MG63 (cell line): ENCODE data around the gene SPAG16. TPM values are rescaled to one million over a fixed set of nuclear protein-coding genes. Genes with fewer than 3 reads are reported as not detected.
A peak's percentile ranks its signal among the peaks of the same experiment; 100 is the strongest.

Source experiments
- DNase-seq: peaks from one replicate; pipeline ENCODE4 v3.0.0-alpha.2; 2020
- H3K27me3 ChIP-seq: fragments of 250-450 bp; sonication (Bioruptor Pico); 2 replicates; pipeline ENCODE4 v1.5.1; 2020; ENCODE audit warnings: mild to moderate bottlenecking, moderate library complexity
- H3K36me3 ChIP-seq: fragments of 250-450 bp; sonication (Bioruptor Pico); 2 replicates; pipeline ENCODE4 v1.5.1; 2020; ENCODE audit warnings: mild to moderate bottlenecking, moderate library complexity
- H3K4me3 ChIP-seq: fragments of 250-450 bp; sonication (Bioruptor Pico); 2 replicates; pipeline ENCODE4 v1.5.1; 2020; ENCODE audit warnings: mild to moderate bottlenecking, moderate library complexity
- H3K9me3 ChIP-seq: fragments of 250-450 bp; sonication (Bioruptor Pico); 2 replicates; pipeline ENCODE4 v1.5.1; 2020; ENCODE audit warnings: mild to moderate bottlenecking, moderate library complexity
- total RNA-seq: library from RNA; depleted of rRNA; stranded (reverse); fragments of >200 nt; shearing (Covaris generic); gene quantifications from 2 replicates; pipeline ENCODE4 v1.2.3, GENCODE V29; 2014; ENCODE audit warnings: low replicate concordance

Gene SPAG16
- total RNA-seq, 1 experiment from 2014 or later, result 33.7 TPM

GRCh38 chr2:214203744-214204289 lies 919.6 kb downstream of the SPAG16 start:
- H3K36me3 ChIP-seq, result no peaks in the 10 kb centered on the region
- peak; percentile 59 for DNase-seq

GRCh38 chr2:214215107-214215506 lies 930.8 kb downstream of the SPAG16 start:
- Histone ChIP-seq H3K27me3 (no peaks in the 10 kb centered on the region), H3K9me3 (no peaks in the 10 kb centered on the region), H3K4me3 (no peak overlapping the region), H3K36me3 (no peaks in the 10 kb centered on the region)
- DNase-seq, result no peak

More at GRCh38 chr2:214203744-214204289, 919.6 kb downstream of the SPAG16 start:
- H3K27me3 ChIP-seq, result no peaks in the 10 kb centered on the region
- no peak overlapping the region for H3K4me3 ChIP-seq
- no peaks in the 10 kb centered on the region for H3K9me3 ChIP-seq

- Histone ChIP-seq H3K36me3 (no peaks in the 10 kb centered on the region), H3K27me3 (no peaks in the 10 kb centered on the region), H3K4me3 (no peak overlapping the region), H3K9me3 (no peaks in the 10 kb centered on the region)
- no peak for DNase-seq
These were observed 932.9 kb downstream of the SPAG16 start for GRCh38 chr2:214217136-214217535.

GRCh38 chr2:214217599-214217998 lies 933.3 kb downstream of the SPAG16 start:
- no peaks in the 10 kb centered on the region for H3K27me3 ChIP-seq
- no peaks in the 10 kb centered on the region for H3K36me3 ChIP-seq
- no peaks in the 10 kb centered on the region for H3K9me3 ChIP-seq
- DNase-seq, result no peak
- no peak overlapping the region for H3K4me3 ChIP-seq

- H3K36me3 ChIP-seq, result no peaks in the 10 kb centered on the region
- no peak overlapping the region for H3K4me3 ChIP-seq
- H3K9me3 ChIP-seq, result no peaks in the 10 kb centered on the region
- no peaks in the 10 kb centered on the region for H3K27me3 ChIP-seq
- DNase-seq, result no peak
These were observed 936.0 kb downstream of the SPAG16 start for GRCh38 chr2:214220251-214220650.

GRCh38 chr2:214226061-214226460 lies 941.8 kb downstream of the SPAG16 start:
- no peak overlapping the region for H3K4me3 ChIP-seq
- H3K36me3 ChIP-seq, result no peaks in the 10 kb centered on the region
- DNase-seq, result no peak
- no peaks in the 10 kb centered on the region for H3K9me3 ChIP-seq
- no peaks in the 10 kb centered on the region for H3K27me3 ChIP-seq

- DNase-seq, result no peak
These were observed 948.0 kb downstream of the SPAG16 start for GRCh38 chr2:214232271-214232670.

GRCh38 chr2:214233164-214233563 lies 948.9 kb downstream of the SPAG16 start:
- H3K4me3 ChIP-seq, result no peak overlapping the region
- no peaks in the 10 kb centered on the region for H3K27me3 ChIP-seq
- no peak for DNase-seq
- no peaks in the 10 kb centered on the region for H3K36me3 ChIP-seq
- H3K9me3 ChIP-seq, result no peaks in the 10 kb centered on the region

More at GRCh38 chr2:214232271-214232670, 948.0 kb downstream of the SPAG16 start:
- H3K9me3 ChIP-seq, result no peaks in the 10 kb centered on the region
- H3K4me3 ChIP-seq, result no peak overlapping the region
- no peaks in the 10 kb centered on the region for H3K36me3 ChIP-seq
- no peaks in the 10 kb centered on the region for H3K27me3 ChIP-seq

- H3K27me3 ChIP-seq, result no peaks in the 10 kb centered on the region
- DNase-seq, result no peak
- H3K9me3 ChIP-seq, result no peaks in the 10 kb centered on the region
- H3K36me3 ChIP-seq, result no peaks in the 10 kb centered on the region
- H3K4me3 ChIP-seq, result no peak overlapping the region
These were observed 958.5 kb downstream of the SPAG16 start for GRCh38 chr2:214242797-214243196.

GRCh38 chr2:214244847-214245246 lies 960.6 kb downstream of the SPAG16 start:
- Histone ChIP-seq H3K4me3 (no peak overlapping the region), H3K36me3 (no peaks in the 10 kb centered on the region)

GRCh38 chr2:214246417-214246816 lies 962.2 kb downstream of the SPAG16 start:
- Histone ChIP-seq H3K27me3 (no peaks in the 10 kb centered on the region), H3K9me3 (no peaks in the 10 kb centered on the region), H3K36me3 (no peaks in the 10 kb centered on the region), H3K4me3 (no peak overlapping the region)
- DNase-seq, result no peak

More at GRCh38 chr2:214244847-214245246, 960.6 kb downstream of the SPAG16 start:
- Histone ChIP-seq H3K9me3 (no peaks in the 10 kb centered on the region), H3K27me3 (no peaks in the 10 kb centered on the region)
- no peak for DNase-seq

- Histone ChIP-seq H3K4me3 (no peak overlapping the region), H3K36me3 (no peaks in the 10 kb centered on the region), H3K27me3 (no peaks in the 10 kb centered on the region), H3K9me3 (no peaks in the 10 kb centered on the region)
- no peak for DNase-seq
These were observed 963.3 kb downstream of the SPAG16 start for GRCh38 chr2:214247531-214247930.

GRCh38 chr2:214255046-214255445 lies 970.8 kb downstream of the SPAG16 start:
- no peaks in the 10 kb centered on the region for H3K9me3 ChIP-seq
- H3K27me3 ChIP-seq, result no peaks in the 10 kb centered on the region
- no peak for DNase-seq
- no peak overlapping the region for H3K4me3 ChIP-seq
- no peaks in the 10 kb centered on the region for H3K36me3 ChIP-seq

GRCh38 chr2:214261683-214262082 lies 977.4 kb downstream of the SPAG16 start:
- Histone ChIP-seq H3K27me3 (no peaks in the 10 kb centered on the region), H3K4me3 (no peak overlapping the region), H3K9me3 (no peaks in the 10 kb centered on the region), H3K36me3 (no peaks in the 10 kb centered on the region)
- DNase-seq, result no peak

GRCh38 chr2:214264171-214264570 lies 979.9 kb downstream of the SPAG16 start:
- no peaks in the 10 kb centered on the region for H3K36me3 ChIP-seq
- no peak overlapping the region for H3K4me3 ChIP-seq
- no peaks in the 10 kb centered on the region for H3K27me3 ChIP-seq
- H3K9me3 ChIP-seq, result peaks cover 4% of the 10 kb centered on the region; the same call in 1 of the 2 replicates
- no peak for DNase-seq

GRCh38 chr2:214265991-214266489 lies 981.8 kb downstream of the SPAG16 start:
- no peaks in the 10 kb centered on the region for H3K36me3 ChIP-seq
- no peak for DNase-seq
- H3K4me3 ChIP-seq, result no peak overlapping the region
- no peaks in the 10 kb centered on the region for H3K27me3 ChIP-seq
- H3K9me3 ChIP-seq, result peaks cover 4% of the 10 kb centered on the region; the same call in 1 of the 2 replicates

GRCh38 chr2:214277880-214278279 lies 993.6 kb downstream of the SPAG16 start:
- DNase-seq, result no peak
- no peaks in the 10 kb centered on the region for H3K27me3 ChIP-seq
- no peaks in the 10 kb centered on the region for H3K36me3 ChIP-seq
- H3K9me3 ChIP-seq, result 0 out of 2 replicates have a peak, but pooled peaks cover 2% of the 10 kb centered on the region
- no peak overlapping the region for H3K4me3 ChIP-seq

- Histone ChIP-seq H3K36me3 (no peaks in the 10 kb centered on the region), H3K4me3 (no peak overlapping the region), H3K27me3 (no peaks in the 10 kb centered on the region), H3K9me3 (0 out of 2 replicates have a peak, but pooled peaks cover 6% of the 10 kb centered on the region)
- DNase-seq, result no peak
These were observed 1001.7 kb downstream of the SPAG16 start for GRCh38 chr2:214286011-214286410.
